GM19324 (cell line): ENCODE results near the gene HS1BP3.

Experiments
- ATAC-seq: cut with Tn5 transposase; IDR thresholded peaks from one replicate; pipeline ENCODE4 v1.9.1; 2021; ENCODE audit warnings: mild to moderate bottlenecking, moderate library complexity; ENCODE audit not compliant: unreplicated experiment, low FRiP score

The HS1BP3 gene

GRCh38 chr2:20664431-20665242 is 13.7 kb upstream of the HS1BP3 start:
- no peak for ATAC-seq

- no peak for ATAC-seq
Observed at GRCh38 chr2:20664071-20664390, 13.1 kb upstream of the HS1BP3 start.

- ATAC-seq: no peak
Observed at GRCh38 chr2:20663196-20664070, 12.5 kb upstream of the HS1BP3 start.

GRCh38 chr2:20662308-20662937 is 11.5 kb upstream of the HS1BP3 start:
- ATAC-seq: no peak

- ATAC-seq: peak; percentile 44
Observed at GRCh38 chr2:20661421-20662307, 10.8 kb upstream of the HS1BP3 start.

GRCh38 chr2:20660506-20661420 is 9.9 kb upstream of the HS1BP3 start:
- no peak for ATAC-seq

- ATAC-seq: no peak
Observed at GRCh38 chr2:20657522-20658235, 6.8 kb upstream of the HS1BP3 start.

GRCh38 chr2:20656561-20656960 is 5.7 kb upstream of the HS1BP3 start:
- no peak for ATAC-seq

GRCh38 chr2:20654535-20654813 is 3.6 kb upstream of the HS1BP3 start:
- no peak for ATAC-seq

GRCh38 chr2:20653695-20654534 is 3.0 kb upstream of the HS1BP3 start:
- no peak for ATAC-seq

- no peak for ATAC-seq
Observed at GRCh38 chr2:20652673-20653575, 2.0 kb upstream of the HS1BP3 start.

- ATAC-seq: no peak
Observed at GRCh38 chr2:20652141-20652540, 1.2 kb upstream of the HS1BP3 start.

GRCh38 chr2:20651731-20652099 is 817 bp upstream of the HS1BP3 start:
- no peak for ATAC-seq

GRCh38 chr2:20650393-20650876 is 463 bp downstream of the HS1BP3 start:
- peak; percentile 20 for ATAC-seq

GRCh38 chr2:20649976-20650375 is 922 bp downstream of the HS1BP3 start:
- ATAC-seq: no peak

GRCh38 chr2:20649576-20649975 is 1.3 kb downstream of the HS1BP3 start:
- ATAC-seq: no peak

- ATAC-seq: no peak
Observed at GRCh38 chr2:20648831-20649230, 2.1 kb downstream of the HS1BP3 start.
